ENCODE measurements around the gene TUBA1A.

The TUBA1A gene

GRCh38 chr12:49188916-49189367 is at the start of gene TUBA1A:
TUBA1A (minus strand) TSS chr12:49189080; CDS start chr12:49188979, 101 bp downstream.
- in situ Hi-C loops (cut with MboI; ENCODE audit: low pct_unique_long_range_greater_than_20kb, low sequenced_read_pairs, unreplicated experiment) = no loop called here
- no peak for TF ChIP-seq CTCF (IDR thresholded peaks at IDR 0.05; ENCODE audit: extremely low read depth, insufficient read depth, missing control alignments)
- peak; percentile 95 for DNase-seq (ENCODE audit: low spot score)

- TF ChIP-seq CTCF (IDR thresholded peaks at IDR 0.05; ENCODE audit: extremely low read depth, insufficient read depth, missing control alignments) = no peak
- DNase-seq (ENCODE audit: low spot score) = no peak
- in situ Hi-C loops (cut with MboI; ENCODE audit: low pct_unique_long_range_greater_than_20kb, low sequenced_read_pairs, unreplicated experiment) = no loop called here
Measured at GRCh38 chr12:49236423-49236822, 47.5 kb upstream of the TUBA1A start.

GRCh38 chr12:49233842-49234526 is 45.1 kb upstream of the TUBA1A start:
- peak; percentile 29 for DNase-seq (ENCODE audit: low spot score)
- no peak for TF ChIP-seq CTCF (IDR thresholded peaks at IDR 0.05; ENCODE audit: extremely low read depth, insufficient read depth, missing control alignments)
- in situ Hi-C loops (cut with MboI; ENCODE audit: low pct_unique_long_range_greater_than_20kb, low sequenced_read_pairs, unreplicated experiment) = no loop called here

- DNase-seq (ENCODE audit: low spot score) = no peak
- in situ Hi-C loops (cut with MboI; ENCODE audit: low pct_unique_long_range_greater_than_20kb, low sequenced_read_pairs, unreplicated experiment) = no loop called here
- TF ChIP-seq CTCF (IDR thresholded peaks at IDR 0.05; ENCODE audit: extremely low read depth, insufficient read depth, missing control alignments) = no peak
Measured at GRCh38 chr12:49232940-49233841, 44.3 kb upstream of the TUBA1A start.

GRCh38 chr12:49231878-49232655 is 43.2 kb upstream of the TUBA1A start:
- in situ Hi-C loops (cut with MboI; ENCODE audit: low pct_unique_long_range_greater_than_20kb, low sequenced_read_pairs, unreplicated experiment) = no loop called here
- no peak for TF ChIP-seq CTCF (IDR thresholded peaks at IDR 0.05; ENCODE audit: extremely low read depth, insufficient read depth, missing control alignments)
- no peak for DNase-seq (ENCODE audit: low spot score)

- DNase-seq (ENCODE audit: low spot score) = no peak
- TF ChIP-seq CTCF (IDR thresholded peaks at IDR 0.05; ENCODE audit: extremely low read depth, insufficient read depth, missing control alignments) = no peak
- in situ Hi-C loops (cut with MboI; ENCODE audit: low pct_unique_long_range_greater_than_20kb, low sequenced_read_pairs, unreplicated experiment) = no loop called here
Measured at GRCh38 chr12:49230805-49231194, 41.9 kb upstream of the TUBA1A start.

Measured in GM13977 (cell line).